ENCODE data around the gene CCNL2. TPM values are rescaled to one million over a fixed set of nuclear protein-coding genes. Genes with fewer than 3 reads are reported as not detected.

The CCNL2 gene
- total and polyA plus RNA-seq, 2 of the 13 experiments (the other 11 are each of a cell fraction or from before 2014, with no cell fraction given), result 105 to 340 TPM

DNA sequence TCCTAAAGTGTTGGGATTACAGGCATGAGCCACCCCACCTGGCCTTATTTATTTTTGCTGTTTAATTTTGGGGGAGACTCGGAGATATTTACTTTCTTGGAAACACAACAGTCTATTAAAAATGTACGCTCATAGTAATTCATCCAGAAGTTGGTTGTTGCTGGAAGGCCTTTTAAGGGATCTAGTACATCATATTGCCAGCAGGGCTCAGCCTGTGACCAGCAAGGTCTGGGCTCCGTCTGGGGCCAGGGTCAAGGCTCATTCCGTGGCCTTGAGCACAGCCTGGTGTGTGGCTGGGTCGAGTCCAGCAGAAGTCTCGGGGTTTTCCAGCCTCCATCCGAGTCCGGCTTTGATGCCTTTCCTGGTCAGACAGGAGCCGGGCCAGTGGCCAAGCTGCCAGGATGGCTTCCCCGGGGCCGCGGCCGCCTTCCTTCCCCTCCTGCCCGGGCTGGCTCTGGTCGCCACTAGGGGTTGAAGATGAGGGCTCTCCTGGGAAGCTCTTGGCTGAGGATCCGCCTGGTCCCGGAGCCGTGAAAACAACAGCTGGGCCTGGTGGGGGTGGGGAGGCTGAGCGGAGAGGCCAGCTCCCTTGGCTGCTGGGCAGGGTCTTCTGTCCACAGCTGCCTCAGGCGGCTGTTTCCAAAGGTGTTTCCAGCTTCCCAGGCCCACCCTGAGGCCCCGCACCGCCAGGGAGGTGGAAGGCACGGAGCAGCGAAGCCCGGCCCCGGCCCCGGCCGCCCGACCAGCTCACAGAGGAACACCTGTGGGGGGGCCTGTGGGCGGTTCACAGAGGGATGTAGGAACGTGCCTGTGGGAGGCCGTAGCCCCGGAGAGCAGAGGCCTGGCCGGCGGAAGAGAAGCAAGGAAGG, 31.2 kb upstream of the CCNL2 start (continued):
- TF ChIP-seq, protein P1, sequence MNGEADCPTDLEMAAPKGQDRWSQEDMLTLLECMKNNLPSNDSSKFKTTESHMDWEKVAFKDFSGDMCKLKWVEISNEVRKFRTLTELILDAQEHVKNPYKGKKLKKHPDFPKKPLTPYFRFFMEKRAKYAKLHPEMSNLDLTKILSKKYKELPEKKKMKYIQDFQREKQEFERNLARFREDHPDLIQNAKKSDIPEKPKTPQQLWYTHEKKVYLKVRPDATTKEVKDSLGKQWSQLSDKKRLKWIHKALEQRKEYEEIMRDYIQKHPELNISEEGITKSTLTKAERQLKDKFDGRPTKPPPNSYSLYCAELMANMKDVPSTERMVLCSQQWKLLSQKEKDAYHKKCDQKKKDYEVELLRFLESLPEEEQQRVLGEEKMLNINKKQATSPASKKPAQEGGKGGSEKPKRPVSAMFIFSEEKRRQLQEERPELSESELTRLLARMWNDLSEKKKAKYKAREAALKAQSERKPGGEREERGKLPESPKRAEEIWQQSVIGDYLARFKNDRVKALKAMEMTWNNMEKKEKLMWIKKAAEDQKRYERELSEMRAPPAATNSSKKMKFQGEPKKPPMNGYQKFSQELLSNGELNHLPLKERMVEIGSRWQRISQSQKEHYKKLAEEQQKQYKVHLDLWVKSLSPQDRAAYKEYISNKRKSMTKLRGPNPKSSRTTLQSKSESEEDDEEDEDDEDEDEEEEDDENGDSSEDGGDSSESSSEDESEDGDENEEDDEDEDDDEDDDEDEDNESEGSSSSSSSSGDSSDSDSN (CRISPR knock-in tag; IDR thresholded peaks at IDR 0.05), result peak; percentile 94
- TF ChIP-seq, protein P2, sequence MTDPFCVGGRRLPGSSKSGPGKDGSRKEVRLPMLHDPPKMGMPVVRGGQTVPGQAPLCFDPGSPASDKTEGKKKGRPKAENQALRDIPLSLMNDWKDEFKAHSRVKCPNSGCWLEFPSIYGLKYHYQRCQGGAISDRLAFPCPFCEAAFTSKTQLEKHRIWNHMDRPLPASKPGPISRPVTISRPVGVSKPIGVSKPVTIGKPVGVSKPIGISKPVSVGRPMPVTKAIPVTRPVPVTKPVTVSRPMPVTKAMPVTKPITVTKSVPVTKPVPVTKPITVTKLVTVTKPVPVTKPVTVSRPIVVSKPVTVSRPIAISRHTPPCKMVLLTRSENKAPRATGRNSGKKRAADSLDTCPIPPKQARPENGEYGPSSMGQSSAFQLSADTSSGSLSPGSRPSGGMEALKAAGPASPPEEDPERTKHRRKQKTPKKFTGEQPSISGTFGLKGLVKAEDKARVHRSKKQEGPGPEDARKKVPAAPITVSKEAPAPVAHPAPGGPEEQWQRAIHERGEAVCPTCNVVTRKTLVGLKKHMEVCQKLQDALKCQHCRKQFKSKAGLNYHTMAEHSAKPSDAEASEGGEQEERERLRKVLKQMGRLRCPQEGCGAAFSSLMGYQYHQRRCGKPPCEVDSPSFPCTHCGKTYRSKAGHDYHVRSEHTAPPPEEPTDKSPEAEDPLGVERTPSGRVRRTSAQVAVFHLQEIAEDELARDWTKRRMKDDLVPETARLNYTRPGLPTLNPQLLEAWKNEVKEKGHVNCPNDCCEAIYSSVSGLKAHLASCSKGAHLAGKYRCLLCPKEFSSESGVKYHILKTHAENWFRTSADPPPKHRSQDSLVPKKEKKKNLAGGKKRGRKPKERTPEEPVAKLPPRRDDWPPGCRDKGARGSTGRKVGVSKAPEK (CRISPR knock-in tag; IDR thresholded peaks at IDR 0.05; ENCODE audit: borderline replicate concordance), result no peak
- TF ChIP-seq ZNF556 (CRISPR knock-in tag; IDR thresholded peaks at IDR 0.05; ENCODE audit: borderline replicate concordance) (peak; percentile 40; the same call in 1 of the 2 replicates), TGIF2 (CRISPR knock-in tag; IDR thresholded peaks at IDR 0.05) (peak; percentile 51; the same call in 1 of the 2 replicates), ZNF782 (CRISPR knock-in tag; IDR thresholded peaks at IDR 0.05; ENCODE audit: borderline replicate concordance) (peak; percentile 20; the same call in 1 of the 2 replicates), ZNF891 (CRISPR knock-in tag; IDR thresholded peaks at IDR 0.05) (peak; percentile 1; the same call in 1 of the 2 replicates), NFE2 (CRISPR knock-in tag; IDR thresholded peaks at IDR 0.05) (no peak), ATF7 (IDR thresholded peaks at IDR 0.05) (no peak), ATF7 (CRISPR knock-in tag; IDR thresholded peaks at IDR 0.05) (no peak), ZBTB3 (CRISPR knock-in tag; IDR thresholded peaks at IDR 0.05; ENCODE audit: borderline replicate concordance, low read depth) (0 out of 2 replicates have a peak, but pooled peaks have one; percentile 17), BCL6 (CRISPR knock-in tag; IDR thresholded peaks at IDR 0.05) (peak; percentile 27; the same call in 1 of the 2 replicates), MATR3 (CRISPR knock-in tag; IDR thresholded peaks at IDR 0.05) (no peak), ZNF382 (CRISPR knock-in tag; IDR thresholded peaks at IDR 0.05; ENCODE audit: borderline replicate concordance) (no peak)
- TF ChIP-seq, protein P3, sequence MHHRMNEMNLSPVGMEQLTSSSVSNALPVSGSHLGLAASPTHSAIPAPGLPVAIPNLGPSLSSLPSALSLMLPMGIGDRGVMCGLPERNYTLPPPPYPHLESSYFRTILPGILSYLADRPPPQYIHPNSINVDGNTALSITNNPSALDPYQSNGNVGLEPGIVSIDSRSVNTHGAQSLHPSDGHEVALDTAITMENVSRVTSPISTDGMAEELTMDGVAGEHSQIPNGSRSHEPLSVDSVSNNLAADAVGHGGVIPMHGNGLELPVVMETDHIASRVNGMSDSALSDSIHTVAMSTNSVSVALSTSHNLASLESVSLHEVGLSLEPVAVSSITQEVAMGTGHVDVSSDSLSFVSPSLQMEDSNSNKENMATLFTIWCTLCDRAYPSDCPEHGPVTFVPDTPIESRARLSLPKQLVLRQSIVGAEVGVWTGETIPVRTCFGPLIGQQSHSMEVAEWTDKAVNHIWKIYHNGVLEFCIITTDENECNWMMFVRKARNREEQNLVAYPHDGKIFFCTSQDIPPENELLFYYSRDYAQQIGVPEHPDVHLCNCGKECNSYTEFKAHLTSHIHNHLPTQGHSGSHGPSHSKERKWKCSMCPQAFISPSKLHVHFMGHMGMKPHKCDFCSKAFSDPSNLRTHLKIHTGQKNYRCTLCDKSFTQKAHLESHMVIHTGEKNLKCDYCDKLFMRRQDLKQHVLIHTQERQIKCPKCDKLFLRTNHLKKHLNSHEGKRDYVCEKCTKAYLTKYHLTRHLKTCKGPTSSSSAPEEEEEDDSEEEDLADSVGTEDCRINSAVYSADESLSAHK (CRISPR knock-in tag; IDR thresholded peaks at IDR 0.05; ENCODE audit: borderline replicate concordance), result no peak
- TF ChIP-seq, protein P4, sequence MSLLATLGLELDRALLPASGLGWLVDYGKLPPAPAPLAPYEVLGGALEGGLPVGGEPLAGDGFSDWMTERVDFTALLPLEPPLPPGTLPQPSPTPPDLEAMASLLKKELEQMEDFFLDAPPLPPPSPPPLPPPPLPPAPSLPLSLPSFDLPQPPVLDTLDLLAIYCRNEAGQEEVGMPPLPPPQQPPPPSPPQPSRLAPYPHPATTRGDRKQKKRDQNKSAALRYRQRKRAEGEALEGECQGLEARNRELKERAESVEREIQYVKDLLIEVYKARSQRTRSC (CRISPR knock-in tag; IDR thresholded peaks at IDR 0.05; ENCODE audit: low read depth), result no peak
- TF ChIP-seq, protein P5, sequence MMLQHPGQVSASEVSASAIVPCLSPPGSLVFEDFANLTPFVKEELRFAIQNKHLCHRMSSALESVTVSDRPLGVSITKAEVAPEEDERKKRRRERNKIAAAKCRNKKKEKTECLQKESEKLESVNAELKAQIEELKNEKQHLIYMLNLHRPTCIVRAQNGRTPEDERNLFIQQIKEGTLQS (CRISPR knock-in tag; IDR thresholded peaks at IDR 0.05), result no peak
- TF ChIP-seq, protein P6, sequence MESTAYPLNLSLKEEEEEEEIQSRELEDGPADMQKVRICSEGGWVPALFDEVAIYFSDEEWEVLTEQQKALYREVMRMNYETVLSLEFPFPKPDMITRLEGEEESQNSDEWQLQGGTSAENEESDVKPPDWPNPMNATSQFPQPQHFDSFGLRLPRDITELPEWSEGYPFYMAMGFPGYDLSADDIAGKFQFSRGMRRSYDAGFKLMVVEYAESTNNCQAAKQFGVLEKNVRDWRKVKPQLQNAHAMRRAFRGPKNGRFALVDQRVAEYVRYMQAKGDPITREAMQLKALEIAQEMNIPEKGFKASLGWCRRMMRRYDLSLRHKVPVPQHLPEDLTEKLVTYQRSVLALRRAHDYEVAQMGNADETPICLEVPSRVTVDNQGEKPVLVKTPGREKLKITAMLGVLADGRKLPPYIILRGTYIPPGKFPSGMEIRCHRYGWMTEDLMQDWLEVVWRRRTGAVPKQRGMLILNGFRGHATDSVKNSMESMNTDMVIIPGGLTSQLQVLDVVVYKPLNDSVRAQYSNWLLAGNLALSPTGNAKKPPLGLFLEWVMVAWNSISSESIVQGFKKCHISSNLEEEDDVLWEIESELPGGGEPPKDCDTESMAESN (CRISPR knock-in tag; conservative IDR thresholded peaks at IDR 0.05), result peak; percentile 58; the same call in 1 of the 2 replicates
